Calu3 (cell line): ENCODE measurements around the gene CFAP299. TPM values are rescaled to one million over a fixed set of nuclear protein-coding genes. Genes with fewer than 3 reads are reported as not detected.

Source experiments
- BruUV-seq: library from RNA; stranded (reverse); fragments of 400-500 nt; replicated peaks from 2 replicates; lab custom pipeline; 2021; lab: Mats Ljungman, UMichigan
- CTCF ChIA-PET: fragments of 300-600 bp; sonication (Branson Sonifier 250); formaldehyde crosslinking; loops from one replicate; lab custom pipeline; 2022; ENCODE audit warnings: antibody characterized with exemption; lab: Charles Lee
- DNase-seq: peaks from one replicate; pipeline ENCODE4 v3.0.0; 2022
- H3K27ac Mint-ChIP-seq: one replicate; pipeline ENCODE4 v1.8.0; 2022; ENCODE audit warnings: mixed read lengths; ENCODE audit not compliant: unreplicated experiment
- H3K27me3 Mint-ChIP-seq: one replicate; pipeline ENCODE4 v1.8.0; 2022; ENCODE audit warnings: mixed read lengths; ENCODE audit not compliant: unreplicated experiment
- H3K36me3 Mint-ChIP-seq: one replicate; pipeline ENCODE4 v1.8.0; 2022; ENCODE audit warnings: mild to moderate bottlenecking, moderate library complexity, mixed read lengths; ENCODE audit not compliant: insufficient read depth, unreplicated experiment
- H3K4me1 Mint-ChIP-seq: one replicate; pipeline ENCODE4 v1.8.0; 2022; ENCODE audit warnings: mild to moderate bottlenecking, low read depth, mixed read lengths; ENCODE audit not compliant: unreplicated experiment
- H3K4me3 Mint-ChIP-seq: one replicate; pipeline ENCODE4 v1.8.0; 2022; ENCODE audit warnings: mild to moderate bottlenecking, low read depth, moderate library complexity, mixed read lengths; ENCODE audit not compliant: unreplicated experiment
- H3K9me3 Mint-ChIP-seq: one replicate; pipeline ENCODE4 v1.8.0; 2022; ENCODE audit warnings: low read depth, mixed read lengths; ENCODE audit not compliant: unreplicated experiment
- CTCF ChIP-seq: fragments of 200-600 bp; IDR thresholded peaks from one replicate; pipeline ENCODE4 v1.8.0; 2022; ENCODE audit warnings: antibody characterized with exemption; ENCODE audit not compliant: unreplicated experiment
- intact Hi-C: fragments of 100-400 bp; cut with micrococcal nuclease; formaldehyde crosslinking; loops from one replicate; pipeline ENCODE4 v1.10.0; 2022; ENCODE audit not compliant: unreplicated experiment
- total RNA-seq: library from RNA; stranded (reverse); gene quantifications from 2 replicates; pipeline ENCODE4 v1.2.3, GENCODE V29; 2022

Gene CFAP299
- total RNA-seq, 1 experiment from 2014 or later = not detected

- CTCF ChIA-PET = no interaction called here
- H3K4me3 Mint-ChIP-seq = no peak overlapping the region
- no peaks in the 10 kb centered on the region for H3K36me3 Mint-ChIP-seq
- no peaks in the 10 kb centered on the region for H3K27me3 Mint-ChIP-seq
- no TSS peak for BruUV-seq
- H3K9me3 Mint-ChIP-seq = no peaks in the 10 kb centered on the region
- TF ChIP-seq CTCF = no peak
- no peak overlapping the region for H3K27ac Mint-ChIP-seq
- DNase-seq = no peak
- H3K4me1 Mint-ChIP-seq = peaks cover 26% of the 10 kb centered on the region
- intact Hi-C loops = no loop called here
Observed at GRCh38 chr4:80592950-80593349, 257.4 kb downstream of the CFAP299 start.

- TF ChIP-seq CTCF = no peak
- CTCF ChIA-PET = interaction anchor here (1.6 kb wide), 1 partner anchor 17 kb away, joined by 4 read pairs; no protein-coding TSS in a partner anchor
- BruUV-seq = no TSS peak
- Mint-ChIP-seq H3K9me3 (no peaks in the 10 kb centered on the region), H3K27me3 (no peaks in the 10 kb centered on the region), H3K4me1 (peaks cover 26% of the 10 kb centered on the region), H3K27ac (no peak overlapping the region), H3K36me3 (no peaks in the 10 kb centered on the region), H3K4me3 (no peak overlapping the region)
- no peak for DNase-seq
- intact Hi-C loops = no loop called here
Observed at GRCh38 chr4:80594701-80595100, 259.2 kb downstream of the CFAP299 start.

- no peak overlapping the region for H3K4me3 Mint-ChIP-seq
- intact Hi-C loops = no loop called here
- DNase-seq = no peak
- H3K36me3 Mint-ChIP-seq = no peaks in the 10 kb centered on the region
- H3K9me3 Mint-ChIP-seq = peaks cover 2% of the 10 kb centered on the region
- H3K27me3 Mint-ChIP-seq = no peaks in the 10 kb centered on the region
- peaks cover 11% of the 10 kb centered on the region for H3K4me1 Mint-ChIP-seq
- CTCF ChIA-PET = no interaction called here
- BruUV-seq = no TSS peak
- H3K27ac Mint-ChIP-seq = peak overlapping the region; percentile 31
- no peak for TF ChIP-seq CTCF
Observed at GRCh38 chr4:80608281-80608980, 272.9 kb downstream of the CFAP299 start.

GRCh38 chr4:80610199-80610598, 274.7 kb downstream of the CFAP299 start:
- peaks cover 11% of the 10 kb centered on the region for H3K4me1 Mint-ChIP-seq
- peaks cover 2% of the 10 kb centered on the region for H3K9me3 Mint-ChIP-seq
- peak overlapping the region; percentile 15 for H3K27ac Mint-ChIP-seq
- intact Hi-C loops = no loop called here
- no peaks in the 10 kb centered on the region for H3K36me3 Mint-ChIP-seq
- no peaks in the 10 kb centered on the region for H3K27me3 Mint-ChIP-seq
- DNase-seq = no peak
- no peak for TF ChIP-seq CTCF
- BruUV-seq = no TSS peak
- no peak overlapping the region for H3K4me3 Mint-ChIP-seq
- CTCF ChIA-PET = no interaction called here
